GM12878 (cell line): ENCODE results near the gene WDR38. TPM values are rescaled to one million over a fixed set of nuclear protein-coding genes. Genes with fewer than 3 reads are reported as not detected.

Experiments used
- ATAC-seq: fragments of 200-7000 bp; cut with Tn5 transposase; 3 replicates; pipeline ENCODE4 v1.9.1; 2020; ENCODE audit warnings: mild to moderate bottlenecking, moderate library complexity
- BruUV-seq: library from RNA; stranded (reverse); fragments of 400-500 nt; replicated peaks from 2 replicates; lab custom pipeline; 2021; lab: Mats Ljungman, UMichigan
- CTCF ChIA-PET: fragments of 300-600 bp; sonication (Branson Sonifier 250); formaldehyde crosslinking; extraction: SDS; loops from one replicate; lab custom pipeline; 2021; ENCODE audit warnings: inconsistent platforms; lab: Yijun Ruan, JAX
- POLR2A ChIA-PET: fragments of 350-600 bp; formaldehyde crosslinking; extraction: SDS; loops from one replicate; lab custom pipeline; 2021; ENCODE audit warnings: inconsistent platforms; lab: Charles Lee
- RAD21 ChIA-PET: fragments of 300-600 bp; sonication (Branson Sonifier 250); formaldehyde crosslinking; loops from one replicate; lab custom pipeline; 2023; ENCODE audit warnings: antibody characterized with exemption; ENCODE audit not compliant: unreplicated experiment; lab: Charles Lee
- SMC1A ChIA-PET: fragments of 300-600 bp; sonication (Branson Sonifier 250); formaldehyde crosslinking; loops from one replicate; lab custom pipeline; 2023; ENCODE audit not compliant: unreplicated experiment, uncharacterized antibody; lab: Charles Lee
- DNase-seq: peaks from one replicate; pipeline ENCODE4 v3.0.0-alpha.2; 2011; ENCODE audit warnings: low read depth, low spot score
- FAIRE-seq: peaks from 3 replicates; lab custom pipeline; 2011; peaks lifted over from hg19 to GRCh38; lab: Jason Lieb, UNC
- H2AFZ ChIP-seq: 2 replicates; pipeline ENCODE4 v1.6.0; 2011; ENCODE audit warnings: low read depth, low read length, control low read depth; ENCODE audit not compliant: control insufficient read depth
- H3K27ac ChIP-seq: 2 replicates; pipeline ENCODE4 v1.5.1; 2011; ENCODE audit warnings: control low read depth; ENCODE audit not compliant: control insufficient read depth, insufficient read depth
- H3K27me3 ChIP-seq, 2 experiments: replicated peaks in 1 of 2; 2 replicates each; pipeline versions ENCODE4 v1.6.0 to v1.6.1; 2011; ENCODE audit warnings: low read length in 1 of 2; ENCODE audit not compliant: control insufficient read depth in 2 of 2, insufficient read depth in 2 of 2
- H3K36me3 ChIP-seq, 2 experiments: 2 replicates each; pipeline ENCODE4 v1.5.1; 2011; ENCODE audit warnings: low read length in 1 of 2; ENCODE audit not compliant: control insufficient read depth in 2 of 2, insufficient read depth in 2 of 2
- H3K4me1 ChIP-seq: 2 replicates; pipeline ENCODE4 v1.6.1; 2011; ENCODE audit warnings: mild to moderate bottlenecking, low read length, moderate library complexity, mixed read lengths; ENCODE audit not compliant: control insufficient read depth, insufficient read depth
- H3K4me2 ChIP-seq: 2 replicates; pipeline ENCODE4 v1.6.0; 2011; ENCODE audit warnings: control low read depth; ENCODE audit not compliant: control insufficient read depth, insufficient read depth
- H3K4me3 ChIP-seq: fragments of 200-600 bp; sonication (generic); 2 replicates; pipeline ENCODE4 v1.5.1; 2016
- H3K79me2 ChIP-seq: 2 replicates; pipeline ENCODE4 v1.6.0; 2011; ENCODE audit warnings: low read length; ENCODE audit not compliant: control insufficient read depth, insufficient read depth
- H3K9ac ChIP-seq: 2 replicates; pipeline ENCODE4 v1.8.0; 2011; ENCODE audit warnings: low read length, control low read depth, mixed read lengths; ENCODE audit not compliant: control insufficient read depth, insufficient read depth
- H3K9me3 ChIP-seq: replicated peaks from 3 replicates; pipeline ENCODE4 v1.5.1; 2011; ENCODE audit warnings: mild to moderate bottlenecking, low read length; ENCODE audit not compliant: control insufficient read depth, insufficient read depth
- H4K20me1 ChIP-seq: 2 replicates; pipeline ENCODE4 v1.6.0; 2011; ENCODE audit not compliant: control insufficient read depth, insufficient read depth
- GABPA ChIP-seq: IDR thresholded peaks from 2 replicates; pipeline ENCODE4 v1.6.1; 2014; ENCODE audit warnings: antibody characterized with exemption, low read depth, mild to moderate bottlenecking, inconsistent platforms
- HDAC2 ChIP-seq: fragments of 200-600 bp; sonication (generic); IDR thresholded peaks from 2 replicates; pipeline ENCODE4 v1.6.1; 2017
- IKZF1 ChIP-seq: fragments of 450-650 bp; conservative IDR thresholded peaks from 2 replicates; pipeline ENCODE4 v1.6.1; 2017; ENCODE audit warnings: antibody characterized with exemption, mild to moderate bottlenecking
- LARP7 ChIP-seq: fragments of 450-650 bp; IDR thresholded peaks from 2 replicates; pipeline ENCODE4 v1.6.1; 2017; ENCODE audit warnings: mild to moderate bottlenecking
- MTA3 ChIP-seq: IDR thresholded peaks from 2 replicates; pipeline ENCODE4 v1.6.1; 2012; ENCODE audit warnings: low read length, inconsistent platforms, borderline replicate concordance
- NR2F1 ChIP-seq: fragments of 450-650 bp; conservative IDR thresholded peaks from 2 replicates; pipeline ENCODE4 v1.6.1; 2017; ENCODE audit warnings: mild to moderate bottlenecking
- SREBF1 ChIP-seq: IDR thresholded peaks from 2 replicates; pipeline ENCODE4 v1.6.1; 2012; ENCODE audit warnings: mild to moderate bottlenecking, low read length
- TAF1 ChIP-seq: IDR thresholded peaks from 2 replicates; pipeline ENCODE4 v1.6.1; 2011; ENCODE audit warnings: mild to moderate bottlenecking, low read depth, low read length, borderline replicate concordance
- YY1 ChIP-seq: IDR thresholded peaks from 2 replicates; pipeline ENCODE4 v1.6.1; 2011; ENCODE audit warnings: low read depth, mild to moderate bottlenecking, low read length
- ZZZ3 ChIP-seq: IDR thresholded peaks from 2 replicates; pipeline ENCODE4 v1.6.1; 2011; ENCODE audit warnings: low read depth; ENCODE audit not compliant: control insufficient read depth, insufficient read length
- WGBS: methylation state at CpG from one replicate; pipeline ENCODE4 v1.1.6; 2016; ENCODE audit warnings: low lambda C conversion rate; ENCODE audit not compliant: insufficient replicate concordance, insufficient coverage; ENCODE audit errors: missing lambda C conversion rate; 5-methylcytosine and 5-hydroxymethylcytosine counted together
- in situ Hi-C: fragments of 300-500 bp; cut with MboI; formaldehyde crosslinking; loops from 9 replicates; pipeline ENCODE4 v1.14.3; 2018; ENCODE audit warnings: mixed read lengths
- intact Hi-C: fragments of 100-400 bp; cut with micrococcal nuclease; formaldehyde crosslinking; loops from one replicate; pipeline ENCODE4 v1.14.2; 2022; ENCODE audit not compliant: unreplicated experiment
- polyA plus RNA-seq, 11 experiments: library from polyadenylated mRNA; depleted of rRNA in 4 of 11; unstranded in 6 of 11; stranded (reverse) in 5 of 11; fragments of >200 nt; fragmentation: Nextera tagmentation in 4 of 11; fragmentation: Illumina TruSeq in 1 of 11; extraction: Ambion mirVana in 4 of 11; extraction: Trizol in 1 of 11; gene quantifications; 1 replicate in 1 of 11; 2 replicates in 10 of 11; pipeline versions ENCODE4 v1.2.1 to v1.2.3, GENCODE V29; 2011 to 2016; ENCODE audit warnings: inconsistent platforms in 2 of 11, missing spikeins in 2 of 11, low read depth in 1 of 11
- total RNA-seq, 4 experiments: library from RNA; depleted of rRNA in 3 of 4; stranded (reverse); fragments of >200 nt in 3 of 4; fragmentation: Illumina TruSeq in 1 of 4; extraction: Trizol in 1 of 4; gene quantifications; 2 replicates each; pipeline versions ENCODE4 v1.2.1 to v1.2.3, GENCODE V29; 2013 to 2021
- TF ChIP-seq, protein P1 (sequence below): IDR thresholded peaks from 2 replicates; pipeline ENCODE4 v1.6.1; 2011; ENCODE audit warnings: low read depth, low read length, improper control_type of control experiment, borderline replicate concordance
- TF ChIP-seq, protein P2 (sequence below): fragments of 450-650 bp; IDR thresholded peaks from 2 replicates; pipeline ENCODE4 v1.6.1; 2017; ENCODE audit warnings: antibody characterized with exemption, mild to moderate bottlenecking, moderate library complexity
- TF ChIP-seq, protein P3 (sequence below): IDR thresholded peaks from 2 replicates; pipeline ENCODE4 v1.6.1; 2011; ENCODE audit warnings: low read depth, mild to moderate bottlenecking, low read length, moderate library complexity, borderline replicate concordance; ENCODE audit errors: extremely low read depth
- TF ChIP-seq, protein P4 (sequence below): fragments of 450-650 bp; IDR thresholded peaks from 2 replicates; pipeline ENCODE4 v1.6.1; 2016; ENCODE audit warnings: mild to moderate bottlenecking
- TF ChIP-seq, protein P5 (sequence below): fragments of 150-350 bp; IDR thresholded peaks from 2 replicates; pipeline ENCODE4 v1.6.1; 2016; ENCODE audit warnings: low read depth, low read length

WDR38 gene
- total and polyA plus RNA-seq, 10 of the 15 experiments (the other 5 are each of a cell fraction or from before 2014, with no cell fraction given): not detected

DNA sequence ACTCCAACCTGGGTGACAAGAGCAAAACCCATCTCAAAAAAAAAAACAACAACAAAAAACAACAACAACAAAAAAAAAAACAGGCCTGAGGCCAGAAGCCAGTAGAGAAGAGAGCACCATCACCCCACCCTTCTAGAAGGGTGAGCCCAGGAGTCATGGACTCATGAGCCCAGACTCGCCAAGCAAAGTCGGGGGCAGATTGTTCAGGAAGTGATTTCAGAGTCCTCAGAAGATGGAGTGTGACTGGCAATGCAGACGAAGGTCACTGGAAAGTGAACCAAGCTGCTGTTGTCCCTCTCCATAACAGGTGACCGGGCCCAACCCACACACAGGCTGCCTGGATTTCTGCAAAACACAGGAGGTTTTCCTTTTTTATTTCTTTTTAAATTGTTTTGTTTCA, 9.0 kb upstream of the WDR38 start:
- Histone ChIP-seq H4K20me1 (no peaks in the 10 kb centered on the region), H3K4me2 (no peak overlapping the region), H3K27me3 (no peaks in the 10 kb centered on the region), H3K36me3 (no peaks in the 10 kb centered on the region), H3K4me1 (no peaks in the 10 kb centered on the region), H3K79me2 (no peaks in the 10 kb centered on the region), H3K9me3 (no peaks in the 10 kb centered on the region), H3K9ac (no peak overlapping the region), H2AFZ (no peak overlapping the region), H3K27ac (no peak overlapping the region), H3K4me3 (no peak overlapping the region)
- WGBS: 33% methylated on average over 4 of the region's 4 CpGs
- ChIA-PET CTCF (interaction anchor here (5.3 to 26.5 kb wide), 2 partner anchors 8 to 68 kb away, joined by 49 to 575 read pairs; partner anchors contain the start of genes NR6A1, OLFML2A and WDR38), RAD21 (interaction anchor here (1.7 kb wide), 1 partner anchor 9 kb away, joined by 6 read pairs; the partner anchor contains the start of gene WDR38), POLR2A (interaction anchor here (0.6 kb wide), 1 partner anchor 36 kb away, joined by 3 read pairs; no protein-coding TSS in a partner anchor), SMC1A (no interaction called here)
- DNase-seq (no peak), ATAC-seq (no peak), FAIRE-seq (no peak)
- intact Hi-C loops: no loop called here
- TF ChIP-seq ZZZ3 (no peak), LARP7 (no peak), IKZF1 (no peak), MTA3 (no peak), TAF1 (no peak), GABPA (no peak), SREBF1 (no peak), NR2F1 (no peak), HDAC2 (no peak), YY1 (no peak)
- TF ChIP-seq, protein P1, sequence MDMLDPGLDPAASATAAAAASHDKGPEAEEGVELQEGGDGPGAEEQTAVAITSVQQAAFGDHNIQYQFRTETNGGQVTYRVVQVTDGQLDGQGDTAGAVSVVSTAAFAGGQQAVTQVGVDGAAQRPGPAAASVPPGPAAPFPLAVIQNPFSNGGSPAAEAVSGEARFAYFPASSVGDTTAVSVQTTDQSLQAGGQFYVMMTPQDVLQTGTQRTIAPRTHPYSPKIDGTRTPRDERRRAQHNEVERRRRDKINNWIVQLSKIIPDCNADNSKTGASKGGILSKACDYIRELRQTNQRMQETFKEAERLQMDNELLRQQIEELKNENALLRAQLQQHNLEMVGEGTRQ: no peak
- TF ChIP-seq, protein P2, sequence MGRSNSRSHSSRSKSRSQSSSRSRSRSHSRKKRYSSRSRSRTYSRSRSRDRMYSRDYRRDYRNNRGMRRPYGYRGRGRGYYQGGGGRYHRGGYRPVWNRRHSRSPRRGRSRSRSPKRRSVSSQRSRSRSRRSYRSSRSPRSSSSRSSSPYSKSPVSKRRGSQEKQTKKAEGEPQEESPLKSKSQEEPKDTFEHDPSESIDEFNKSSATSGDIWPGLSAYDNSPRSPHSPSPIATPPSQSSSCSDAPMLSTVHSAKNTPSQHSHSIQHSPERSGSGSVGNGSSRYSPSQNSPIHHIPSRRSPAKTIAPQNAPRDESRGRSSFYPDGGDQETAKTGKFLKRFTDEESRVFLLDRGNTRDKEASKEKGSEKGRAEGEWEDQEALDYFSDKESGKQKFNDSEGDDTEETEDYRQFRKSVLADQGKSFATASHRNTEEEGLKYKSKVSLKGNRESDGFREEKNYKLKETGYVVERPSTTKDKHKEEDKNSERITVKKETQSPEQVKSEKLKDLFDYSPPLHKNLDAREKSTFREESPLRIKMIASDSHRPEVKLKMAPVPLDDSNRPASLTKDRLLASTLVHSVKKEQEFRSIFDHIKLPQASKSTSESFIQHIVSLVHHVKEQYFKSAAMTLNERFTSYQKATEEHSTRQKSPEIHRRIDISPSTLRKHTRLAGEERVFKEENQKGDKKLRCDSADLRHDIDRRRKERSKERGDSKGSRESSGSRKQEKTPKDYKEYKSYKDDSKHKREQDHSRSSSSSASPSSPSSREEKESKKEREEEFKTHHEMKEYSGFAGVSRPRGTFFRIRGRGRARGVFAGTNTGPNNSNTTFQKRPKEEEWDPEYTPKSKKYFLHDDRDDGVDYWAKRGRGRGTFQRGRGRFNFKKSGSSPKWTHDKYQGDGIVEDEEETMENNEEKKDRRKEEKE: no peak
- TF ChIP-seq, protein P3, sequence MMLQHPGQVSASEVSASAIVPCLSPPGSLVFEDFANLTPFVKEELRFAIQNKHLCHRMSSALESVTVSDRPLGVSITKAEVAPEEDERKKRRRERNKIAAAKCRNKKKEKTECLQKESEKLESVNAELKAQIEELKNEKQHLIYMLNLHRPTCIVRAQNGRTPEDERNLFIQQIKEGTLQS: no peak
- TF ChIP-seq, protein P4, sequence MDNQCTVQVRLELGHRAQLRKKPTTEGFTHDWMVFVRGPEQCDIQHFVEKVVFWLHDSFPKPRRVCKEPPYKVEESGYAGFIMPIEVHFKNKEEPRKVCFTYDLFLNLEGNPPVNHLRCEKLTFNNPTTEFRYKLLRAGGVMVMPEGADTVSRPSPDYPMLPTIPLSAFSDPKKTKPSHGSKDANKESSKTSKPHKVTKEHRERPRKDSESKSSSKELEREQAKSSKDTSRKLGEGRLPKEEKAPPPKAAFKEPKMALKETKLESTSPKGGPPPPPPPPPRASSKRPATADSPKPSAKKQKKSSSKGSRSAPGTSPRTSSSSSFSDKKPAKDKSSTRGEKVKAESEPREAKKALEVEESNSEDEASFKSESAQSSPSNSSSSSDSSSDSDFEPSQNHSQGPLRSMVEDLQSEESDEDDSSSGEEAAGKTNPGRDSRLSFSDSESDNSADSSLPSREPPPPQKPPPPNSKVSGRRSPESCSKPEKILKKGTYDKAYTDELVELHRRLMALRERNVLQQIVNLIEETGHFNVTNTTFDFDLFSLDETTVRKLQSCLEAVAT: no peak
- TF ChIP-seq, protein P5, sequence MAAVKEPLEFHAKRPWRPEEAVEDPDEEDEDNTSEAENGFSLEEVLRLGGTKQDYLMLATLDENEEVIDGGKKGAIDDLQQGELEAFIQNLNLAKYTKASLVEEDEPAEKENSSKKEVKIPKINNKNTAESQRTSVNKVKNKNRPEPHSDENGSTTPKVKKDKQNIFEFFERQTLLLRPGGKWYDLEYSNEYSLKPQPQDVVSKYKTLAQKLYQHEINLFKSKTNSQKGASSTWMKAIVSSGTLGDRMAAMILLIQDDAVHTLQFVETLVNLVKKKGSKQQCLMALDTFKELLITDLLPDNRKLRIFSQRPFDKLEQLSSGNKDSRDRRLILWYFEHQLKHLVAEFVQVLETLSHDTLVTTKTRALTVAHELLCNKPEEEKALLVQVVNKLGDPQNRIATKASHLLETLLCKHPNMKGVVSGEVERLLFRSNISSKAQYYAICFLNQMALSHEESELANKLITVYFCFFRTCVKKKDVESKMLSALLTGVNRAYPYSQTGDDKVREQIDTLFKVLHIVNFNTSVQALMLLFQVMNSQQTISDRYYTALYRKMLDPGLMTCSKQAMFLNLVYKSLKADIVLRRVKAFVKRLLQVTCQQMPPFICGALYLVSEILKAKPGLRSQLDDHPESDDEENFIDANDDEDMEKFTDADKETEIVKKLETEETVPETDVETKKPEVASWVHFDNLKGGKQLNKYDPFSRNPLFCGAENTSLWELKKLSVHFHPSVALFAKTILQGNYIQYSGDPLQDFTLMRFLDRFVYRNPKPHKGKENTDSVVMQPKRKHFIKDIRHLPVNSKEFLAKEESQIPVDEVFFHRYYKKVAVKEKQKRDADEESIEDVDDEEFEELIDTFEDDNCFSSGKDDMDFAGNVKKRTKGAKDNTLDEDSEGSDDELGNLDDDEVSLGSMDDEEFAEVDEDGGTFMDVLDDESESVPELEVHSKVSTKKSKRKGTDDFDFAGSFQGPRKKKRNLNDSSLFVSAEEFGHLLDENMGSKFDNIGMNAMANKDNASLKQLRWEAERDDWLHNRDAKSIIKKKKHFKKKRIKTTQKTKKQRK: no peak
- in situ Hi-C loops: no loop called here
- BruUV-seq: no TSS peak
